ENCODE measurements around the gene ANKRD13A. TPM values are rescaled to one million over a fixed set of nuclear protein-coding genes. Genes with fewer than 3 reads are reported as not detected.
A peak's percentile ranks its signal among the peaks of the same experiment; 100 is the strongest.

Gene ANKRD13A
- total and polyA plus RNA-seq, 7 donors: 21.6 to 85.3 (median 72.4) TPM

DNA sequence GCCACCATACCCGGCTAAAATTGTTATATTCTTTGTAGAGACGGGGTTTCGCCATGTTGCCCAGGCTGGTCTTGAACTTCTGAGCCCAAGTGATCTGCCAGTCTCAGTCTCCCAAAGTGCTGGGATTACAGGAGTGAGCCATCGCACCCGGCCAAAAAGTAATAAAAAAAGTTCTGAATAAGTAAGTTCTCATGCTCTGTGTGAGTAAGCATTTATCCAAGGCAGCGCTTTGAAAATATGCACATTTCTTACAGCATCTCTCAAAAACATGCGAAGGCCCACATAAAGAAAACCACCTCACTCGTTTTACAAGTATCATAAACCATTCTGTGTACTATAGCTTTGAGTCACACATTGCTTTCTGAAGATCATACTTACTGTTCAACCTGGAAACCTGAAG lies 11.6 kb upstream of the ANKRD13A start:
- Histone ChIP-seq H3K4me1 (peaks cover 0 to 18% (median 12%) of the 10 kb centered on the region in 4 donors), H3K27me3 (no peaks in the 10 kb centered on the region), H3K9me3 (no peaks in the 10 kb centered on the region), H3K4me3 (no peak overlapping the region), H3K36me3 (peaks cover 17 to 90% (median 51%) of the 10 kb centered on the region in 4 donors), H3K27ac (no peak overlapping the region)
- intact Hi-C loops (cut with DNase I): no loop called here
- 80 to 81% methylated on average over 8 of the region's 8 CpGs for WGBS, 2 donors
- TF ChIP-seq, protein P1, sequence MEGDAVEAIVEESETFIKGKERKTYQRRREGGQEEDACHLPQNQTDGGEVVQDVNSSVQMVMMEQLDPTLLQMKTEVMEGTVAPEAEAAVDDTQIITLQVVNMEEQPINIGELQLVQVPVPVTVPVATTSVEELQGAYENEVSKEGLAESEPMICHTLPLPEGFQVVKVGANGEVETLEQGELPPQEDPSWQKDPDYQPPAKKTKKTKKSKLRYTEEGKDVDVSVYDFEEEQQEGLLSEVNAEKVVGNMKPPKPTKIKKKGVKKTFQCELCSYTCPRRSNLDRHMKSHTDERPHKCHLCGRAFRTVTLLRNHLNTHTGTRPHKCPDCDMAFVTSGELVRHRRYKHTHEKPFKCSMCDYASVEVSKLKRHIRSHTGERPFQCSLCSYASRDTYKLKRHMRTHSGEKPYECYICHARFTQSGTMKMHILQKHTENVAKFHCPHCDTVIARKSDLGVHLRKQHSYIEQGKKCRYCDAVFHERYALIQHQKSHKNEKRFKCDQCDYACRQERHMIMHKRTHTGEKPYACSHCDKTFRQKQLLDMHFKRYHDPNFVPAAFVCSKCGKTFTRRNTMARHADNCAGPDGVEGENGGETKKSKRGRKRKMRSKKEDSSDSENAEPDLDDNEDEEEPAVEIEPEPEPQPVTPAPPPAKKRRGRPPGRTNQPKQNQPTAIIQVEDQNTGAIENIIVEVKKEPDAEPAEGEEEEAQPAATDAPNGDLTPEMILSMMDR (IDR thresholded peaks at IDR 0.05): no peak
- TF ChIP-seq POLR2AphosphoS5 (IDR thresholded peaks at IDR 0.05) (no peak), POLR2A (IDR thresholded peaks at IDR 0.05) (no peak), EP300 (IDR thresholded peaks at IDR 0.05) (no peak)
- DNase-seq: no peak

DNA sequence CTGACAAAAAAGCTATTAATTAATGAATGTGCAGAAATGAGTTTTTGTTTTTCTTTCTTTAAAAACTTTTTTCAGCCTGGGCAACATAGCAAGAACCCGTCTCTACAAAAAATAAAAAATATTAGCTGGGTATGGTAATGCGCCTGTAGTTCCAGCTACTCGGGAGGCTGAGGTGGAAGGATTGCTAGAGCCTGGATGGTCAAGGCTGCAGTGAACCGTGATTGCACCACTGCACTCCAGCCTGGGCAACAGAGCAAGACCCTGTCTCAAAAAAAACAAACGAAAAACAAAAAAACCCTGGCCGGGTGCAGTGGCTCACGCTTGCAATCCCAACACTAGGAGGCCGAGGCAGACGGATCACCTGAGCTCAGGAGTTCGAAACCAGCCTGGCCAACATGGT lies 11.0 kb upstream of the ANKRD13A start:
- Histone ChIP-seq H3K4me1 (peaks cover 0 to 23% (median 14%) of the 10 kb centered on the region in 4 donors), H3K4me3 (no peak overlapping the region), H3K27me3 (no peaks in the 10 kb centered on the region), H3K27ac (no peak overlapping the region), H3K36me3 (peaks cover 14 to 83% (median 44%) of the 10 kb centered on the region in 4 donors), H3K9me3 (no peaks in the 10 kb centered on the region)
- DNase-seq: no peak
- whole genome bisulfite sequencing, 2 donors: 89 to 94% methylated on average over 10 of the region's 10 CpGs
- TF ChIP-seq, protein P1 (IDR thresholded peaks at IDR 0.05): no peak
- TF ChIP-seq EP300 (IDR thresholded peaks at IDR 0.05): no peak
- no peak for TF ChIP-seq POLR2AphosphoS5 (IDR thresholded peaks at IDR 0.05)
- TF ChIP-seq POLR2A (IDR thresholded peaks at IDR 0.05): no peak
- intact Hi-C loops (cut with DNase I): no loop called here

DNA sequence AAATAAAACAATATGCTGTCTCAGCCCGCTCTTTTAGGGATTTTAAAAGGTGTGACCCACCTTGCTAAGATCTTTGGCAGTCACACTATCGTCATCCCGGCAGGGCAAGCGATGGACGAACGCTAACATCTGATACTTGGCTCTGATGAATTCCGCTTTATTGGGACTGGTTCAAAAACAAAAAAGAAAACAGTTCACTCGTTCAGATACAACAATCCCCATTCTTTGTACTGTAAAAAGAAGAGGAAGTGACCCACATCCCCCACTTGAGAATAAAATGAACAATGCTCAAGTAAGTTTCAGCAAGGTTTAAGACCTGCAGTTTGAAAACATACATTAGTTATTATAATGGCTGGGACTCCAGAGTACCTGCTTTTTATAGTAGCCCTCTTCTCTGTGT lies 10.3 kb upstream of the ANKRD13A start:
- peaks cover 10 to 77% (median 38%) of the 10 kb centered on the region in 4 donors for H3K36me3 ChIP-seq
- H3K27ac ChIP-seq: peak overlapping the region in 3 of 4 donors; percentile 7 to 39 (median 30)
- no peak for TF ChIP-seq EP300 (IDR thresholded peaks at IDR 0.05)
- TF ChIP-seq, protein P1 (IDR thresholded peaks at IDR 0.05): no peak
- TF ChIP-seq POLR2A (IDR thresholded peaks at IDR 0.05): no peak
- TF ChIP-seq POLR2AphosphoS5 (IDR thresholded peaks at IDR 0.05): no peak
- intact Hi-C loops (cut with DNase I): no loop called here
- H3K4me3 ChIP-seq: no peak overlapping the region
- 81 to 90% methylated on average over 8 of the region's 8 CpGs for WGBS, 2 donors
- no peaks in the 10 kb centered on the region for H3K27me3 ChIP-seq
- no peak for DNase-seq
- H3K9me3 ChIP-seq: no peaks in the 10 kb centered on the region
- H3K4me1 ChIP-seq: peaks cover 0 to 23% (median 17%) of the 10 kb centered on the region in 4 donors

DNA sequence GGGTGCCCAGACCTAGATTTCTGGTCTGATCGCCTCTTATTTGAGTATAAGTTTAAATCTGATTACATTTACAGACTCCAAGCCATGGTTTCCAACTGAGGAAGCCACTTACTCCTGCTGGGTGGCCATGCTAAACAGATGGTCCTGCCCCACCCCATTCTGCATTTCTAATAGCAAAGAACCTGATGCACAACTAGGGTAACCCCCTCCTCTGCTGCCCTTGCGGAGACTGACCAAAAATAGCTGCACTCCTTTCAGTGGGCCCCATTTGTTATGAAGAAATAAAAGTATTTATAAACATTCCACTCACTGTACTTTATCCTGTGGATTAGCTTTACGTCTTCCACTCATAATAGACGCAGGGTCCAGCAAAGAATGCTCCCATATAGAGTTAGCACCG lies 9.8 kb upstream of the ANKRD13A start:
- H3K9me3 ChIP-seq: no peaks in the 10 kb centered on the region
- peaks cover 0 to 28% (median 21%) of the 10 kb centered on the region in 4 donors for H3K4me1 ChIP-seq
- H3K36me3 ChIP-seq: peaks cover 10 to 72% (median 35%) of the 10 kb centered on the region in 4 donors
- peak overlapping the region in 3 of 4 donors; percentile 7 to 39 (median 30) for H3K27ac ChIP-seq
- WGBS, 2 donors: 75 to 85% methylated on average over 5 of the region's 5 CpGs
- TF ChIP-seq POLR2A (IDR thresholded peaks at IDR 0.05): no peak
- TF ChIP-seq EP300 (IDR thresholded peaks at IDR 0.05): no peak
- TF ChIP-seq, protein P1 (IDR thresholded peaks at IDR 0.05): no peak
- no peak for TF ChIP-seq POLR2AphosphoS5 (IDR thresholded peaks at IDR 0.05)
- intact Hi-C loops (cut with DNase I): no loop called here
- DNase-seq: no peak
- H3K4me3 ChIP-seq: no peak overlapping the region
- no peaks in the 10 kb centered on the region for H3K27me3 ChIP-seq

DNA sequence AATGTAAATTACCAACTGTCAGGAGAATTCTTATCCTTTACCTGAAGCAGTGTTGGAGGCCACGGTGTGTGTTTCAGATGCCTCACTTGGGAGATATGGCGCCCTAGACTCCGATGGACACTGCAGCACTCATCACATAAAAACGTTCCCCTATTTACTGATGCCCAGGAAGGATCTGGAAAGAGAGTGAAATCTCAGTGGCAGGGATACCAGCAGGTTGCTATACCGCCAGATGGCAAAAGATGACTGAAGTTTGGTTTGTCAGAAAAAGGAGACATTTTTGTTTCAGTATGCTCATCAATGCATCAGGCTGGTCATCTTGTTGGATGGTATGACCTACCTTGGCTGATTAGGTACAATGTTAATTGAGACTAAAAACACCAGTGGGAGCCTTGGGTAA lies 7.6 kb upstream of the ANKRD13A start:
- 94 to 96% methylated on average over 5 of the region's 5 CpGs for WGBS, 2 donors
- H3K27ac ChIP-seq: no peak overlapping the region
- H3K27me3 ChIP-seq: no peaks in the 10 kb centered on the region
- H3K36me3 ChIP-seq: peaks cover 7 to 50% (median 21%) of the 10 kb centered on the region in 4 donors
- no peak overlapping the region for H3K4me3 ChIP-seq
- no peaks in the 10 kb centered on the region for H3K9me3 ChIP-seq
- DNase-seq: no peak
- TF ChIP-seq POLR2A (IDR thresholded peaks at IDR 0.05): no peak
- no peak for TF ChIP-seq POLR2AphosphoS5 (IDR thresholded peaks at IDR 0.05)
- TF ChIP-seq EP300 (IDR thresholded peaks at IDR 0.05): no peak
- TF ChIP-seq, protein P1 (IDR thresholded peaks at IDR 0.05): no peak
- H3K4me1 ChIP-seq: peaks cover 0 to 45% (median 36%) of the 10 kb centered on the region in 4 donors
- intact Hi-C loops (cut with DNase I): loop anchor here (10.0 kb wide), 1 partner anchor 277 kb away; the partner anchor contains the start of gene FAM222A

Measured in sigmoid colon (tissue), 7 donors.